H1 (cell line): ENCODE results near the gene DHCR7. TPM values are rescaled to one million over a fixed set of nuclear protein-coding genes. Genes with fewer than 3 reads are reported as not detected.

ENCODE experiments used
- CTCF ChIA-PET: fragments of 300-600 bp; sonication (Branson Sonifier 250); formaldehyde crosslinking; loops from one replicate; lab custom pipeline; 2021; ENCODE audit not compliant: partially characterized antibody; lab: Charles Lee
- POLR2A ChIA-PET: fragments of 300-600 bp; sonication (Branson Sonifier 250); formaldehyde crosslinking; loops from one replicate; lab custom pipeline; 2021; ENCODE audit warnings: inconsistent platforms; ENCODE audit not compliant: partially characterized antibody; lab: Charles Lee
- DNase-seq, 2 experiments: peaks; one replicate each; pipeline versions ENCODE4 v3.0.0 to v3.0.0-alpha.2; 2010 to 2022; ENCODE audit warnings: low spot score in 2 of 2, low read depth in 1 of 2, mixed read lengths in 1 of 2
- FAIRE-seq: peaks from 2 replicates; lab custom pipeline; 2011; peaks lifted over from hg19 to GRCh38; lab: Jason Lieb, UNC
- H2AFZ ChIP-seq: 2 replicates; pipeline ENCODE4 v1.8.1; 2012; ENCODE audit warnings: low read length, inconsistent platforms
- H2AK5ac ChIP-seq: 2 replicates; pipeline ENCODE4 v1.6.1; 2013; ENCODE audit warnings: low read depth, low read length
- H2BK120ac ChIP-seq: replicated peaks from 2 replicates; pipeline ENCODE3; 2013; ENCODE audit warnings: low read depth, low read length, inconsistent platforms
- H2BK12ac ChIP-seq: 2 replicates; pipeline ENCODE4 v1.6.1; 2013; ENCODE audit warnings: low read depth, low read length
- H2BK15ac ChIP-seq: 2 replicates; pipeline ENCODE4 v1.6.1; 2013; ENCODE audit warnings: low read length
- H2BK20ac ChIP-seq: 2 replicates; pipeline ENCODE4 v1.6.1; 2013; ENCODE audit warnings: low read length
- H2BK5ac ChIP-seq: 2 replicates; pipeline ENCODE4 v1.6.1; 2013; ENCODE audit warnings: low read depth, low read length
- H3K14ac ChIP-seq: 2 replicates; pipeline ENCODE4 v1.6.1; 2013; ENCODE audit warnings: inconsistent platforms; ENCODE audit not compliant: insufficient read length
- H3K18ac ChIP-seq: 2 replicates; pipeline ENCODE4 v1.6.1; 2013; ENCODE audit warnings: low read length; ENCODE audit errors: extremely low read depth
- H3K23ac ChIP-seq: 2 replicates; pipeline ENCODE4 v1.6.1; 2013; ENCODE audit warnings: inconsistent platforms; ENCODE audit not compliant: insufficient read length
- H3K23me2 ChIP-seq: 2 replicates; pipeline ENCODE4 v1.6.1; 2013; ENCODE audit warnings: low read depth, low read length
- H3K27ac ChIP-seq: 2 replicates; pipeline ENCODE4 v1.6.1; 2011; ENCODE audit warnings: low read depth, low read length, inconsistent platforms
- H3K27me3 ChIP-seq, 4 experiments: replicated peaks in 1 of 4; 1 replicate in 1 of 4; 2 replicates in 3 of 4; pipeline versions ENCODE4 v1.6.1 to v1.8.1; 2011 to 2013; ENCODE audit warnings: low read length in 3 of 4, mild to moderate bottlenecking in 3 of 4, inconsistent platforms in 2 of 4, mixed read lengths in 2 of 4, moderate library complexity in 1 of 4; ENCODE audit not compliant: control insufficient read depth in 3 of 4, insufficient read depth in 3 of 4; ENCODE audit errors: extremely low read depth in 1 of 4
- H3K36me3 ChIP-seq, 4 experiments: 2 replicates each; pipeline versions ENCODE4 v1.6.1 to v1.8.1; 2011 to 2013; ENCODE audit warnings: mild to moderate bottlenecking in 4 of 4, low read length in 3 of 4, moderate library complexity in 2 of 4, control low read depth in 1 of 4, inconsistent platforms in 1 of 4; ENCODE audit not compliant: insufficient read depth in 4 of 4, control insufficient read depth in 2 of 4
- H3K4ac ChIP-seq: replicated peaks from 2 replicates; pipeline ENCODE3; 2013; ENCODE audit warnings: low read length, low read depth, mixed read lengths, inconsistent platforms; ENCODE audit not compliant: insufficient read length
- H3K4me1 ChIP-seq, 4 experiments: replicated peaks in 1 of 4; 1 replicate in 1 of 4; 2 replicates in 3 of 4; pipeline versions ENCODE4 v1.6.1 to v1.8.1; 2011 to 2013; ENCODE audit warnings: low read length in 3 of 4, inconsistent platforms in 2 of 4, mixed read lengths in 1 of 4; ENCODE audit not compliant: insufficient read depth in 4 of 4, control insufficient read depth in 3 of 4
- H3K4me2 ChIP-seq, 2 experiments: 2 replicates each; pipeline versions ENCODE4 v1.6.1 to v1.8.1; 2011 to 2013; ENCODE audit warnings: low read depth in 2 of 2, low read length in 2 of 2, control low read depth in 1 of 2, inconsistent platforms in 1 of 2, mild to moderate bottlenecking in 1 of 2; ENCODE audit not compliant: insufficient read depth in 1 of 2
- H3K4me3 ChIP-seq, 4 experiments: fragments of 200-600, 300-600 bp in 1 of 4; sonication (generic), shearing (Covaris generic), sonication (Bioruptor Twin) in 1 of 4; 2 replicates each; pipeline versions ENCODE4 v1.5.1 to v1.8.1; 2011 to 2016; ENCODE audit warnings: low read length in 4 of 4, low read depth in 3 of 4, control low read depth in 2 of 4, inconsistent platforms in 2 of 4, mild to moderate bottlenecking in 2 of 4, mixed read lengths in 1 of 4, moderate library complexity in 1 of 4; ENCODE audit not compliant: insufficient read depth in 2 of 4; ENCODE audit errors: extremely low read depth in 1 of 4
- H3K56ac ChIP-seq: replicated peaks from 2 replicates; pipeline ENCODE3; 2013; ENCODE audit warnings: low read depth, mild to moderate bottlenecking, mixed read lengths, low read length, inconsistent platforms; ENCODE audit not compliant: insufficient read length
- H3K79me1 ChIP-seq: 2 replicates; pipeline ENCODE4 v1.6.1; 2013; ENCODE audit warnings: low read depth, low read length, control low read depth
- H3K79me2 ChIP-seq, 2 experiments: 2 replicates each; pipeline versions ENCODE4 v1.6.1 to v1.8.1; 2012 to 2013; ENCODE audit warnings: low read length in 2 of 2, mild to moderate bottlenecking in 2 of 2, inconsistent platforms in 1 of 2; ENCODE audit not compliant: insufficient read depth in 2 of 2, control insufficient read depth in 1 of 2
- H3K9ac ChIP-seq, 4 experiments: replicated peaks in 1 of 4; 1 replicate in 1 of 4; 2 replicates in 3 of 4; pipeline versions ENCODE4 v1.6.1 to v1.8.1; 2011 to 2013; ENCODE audit warnings: low read depth in 3 of 4, low read length in 3 of 4, control low read depth in 2 of 4, mild to moderate bottlenecking in 2 of 4, moderate library complexity in 2 of 4, inconsistent platforms in 1 of 4; ENCODE audit errors: extremely low read depth in 1 of 4
- H3K9me3 ChIP-seq, 2 experiments: 2 replicates each; pipeline versions ENCODE4 v1.6.1 to v1.8.1; 2012 to 2013; ENCODE audit warnings: mild to moderate bottlenecking in 2 of 2, moderate library complexity in 2 of 2, control low read depth in 1 of 2, inconsistent platforms in 1 of 2, low read depth in 1 of 2, low read length in 1 of 2, mixed read lengths in 1 of 2; ENCODE audit not compliant: insufficient read depth in 2 of 2
- H4K20me1 ChIP-seq, 2 experiments: replicated peaks in 1 of 2; 2 replicates each; pipeline versions ENCODE3 to v1.8.1; 2011 to 2013; ENCODE audit warnings: inconsistent platforms in 2 of 2, low read length in 2 of 2, mild to moderate bottlenecking in 1 of 2; ENCODE audit not compliant: insufficient read depth in 2 of 2, control insufficient read depth in 1 of 2
- H4K5ac ChIP-seq: 2 replicates; pipeline ENCODE4 v1.6.1; 2013; ENCODE audit warnings: low read length, low read depth, mixed read lengths, inconsistent platforms; ENCODE audit not compliant: insufficient read length
- H4K8ac ChIP-seq: 2 replicates; pipeline ENCODE4 v1.8.0; 2013; ENCODE audit warnings: mild to moderate bottlenecking, moderate library complexity, low read length, inconsistent platforms; ENCODE audit not compliant: insufficient read depth; ENCODE audit errors: extremely low read depth
- H4K91ac ChIP-seq: replicated peaks from 2 replicates; pipeline ENCODE3; 2013; ENCODE audit warnings: low read length, mixed read lengths, inconsistent platforms; ENCODE audit not compliant: insufficient read length
- ASH2L ChIP-seq: fragments of 200-600, 300-600 bp; sonication (generic); IDR thresholded peaks from one replicate; pipeline ENCODE4 v1.7.1; 2017; ENCODE audit warnings: low read length
- CEBPB ChIP-seq: IDR thresholded peaks from 2 replicates; pipeline ENCODE4 v1.6.1; 2012; ENCODE audit warnings: low read depth, low read length
- CTCF ChIP-seq, 3 experiments: IDR thresholded peaks; 1 replicate in 2 of 3; 2 replicates in 1 of 3; pipeline versions ENCODE4 v1.5.1 to v1.6.1; 2011; ENCODE audit warnings: low read length in 3 of 3, mild to moderate bottlenecking in 3 of 3, inconsistent platforms in 2 of 3, low read depth in 1 of 3, moderate library complexity in 1 of 3; ENCODE audit not compliant: insufficient read depth in 1 of 3; ENCODE audit errors: control extremely low read depth in 1 of 3
- FOSL1 ChIP-seq: IDR thresholded peaks from 2 replicates; pipeline ENCODE4 v1.6.1; 2011; ENCODE audit warnings: mild to moderate bottlenecking, low read depth, low read length, moderate library complexity; ENCODE audit not compliant: insufficient read depth
- HDAC2 ChIP-seq, 2 experiments: fragments of 300-600 bp in 1 of 2; sonication (generic) in 1 of 2; IDR thresholded peaks; 2 replicates each; pipeline ENCODE4 v1.6.1; 2011 to 2012; ENCODE audit warnings: low read depth in 2 of 2, low read length in 2 of 2, mild to moderate bottlenecking in 2 of 2, moderate library complexity in 2 of 2, borderline replicate concordance in 1 of 2, inconsistent platforms in 1 of 2
- RBBP5 ChIP-seq: IDR thresholded peaks from 2 replicates; pipeline ENCODE4 v1.7.1; 2012; ENCODE audit warnings: low read depth, mild to moderate bottlenecking, inconsistent platforms, low read length, moderate library complexity, borderline replicate concordance
- TBP ChIP-seq: IDR thresholded peaks from 2 replicates; pipeline ENCODE4 v1.6.1; 2011; ENCODE audit warnings: low read depth, low read length, improper control_type of control experiment
- YY1 ChIP-seq: IDR thresholded peaks from 2 replicates; pipeline ENCODE4 v1.6.1; 2011; ENCODE audit warnings: low read depth, mild to moderate bottlenecking, low read length
- WGBS, 2 experiments: shearing (Covaris generic) in 1 of 2; methylation state at CpG; one replicate each; pipeline versions ENCODE4 v1.1.6 to v1.1.7; 2013 to 2015; ENCODE audit warnings: low lambda C conversion rate in 2 of 2, mixed read lengths in 2 of 2, inconsistent platforms in 1 of 2, low coverage in 1 of 2, missing lambda C conversion rate in 1 of 2; ENCODE audit not compliant: insufficient replicate concordance in 2 of 2, insufficient coverage in 1 of 2, insufficient read length in 1 of 2; ENCODE audit errors: extremely low coverage in 1 of 2, missing lambda C conversion rate in 1 of 2; 5-methylcytosine and 5-hydroxymethylcytosine counted together
- polyA plus RNA-seq, 7 experiments: library from polyadenylated mRNA; depleted of rRNA in 3 of 7; stranded (reverse) in 5 of 7; unstranded in 2 of 7; fragments of >200 nt in 5 of 7; fragments of 200-250 nt in 2 of 7; gene quantifications; 1 replicate in 5 of 7; 2 replicates in 1 of 7; 4 replicates in 1 of 7; pipeline versions ENCODE4 v1.2.1 to v1.2.3, GENCODE V29; 2011 to 2013; ENCODE audit warnings: missing spikeins in 2 of 7, mixed read lengths in 2 of 7
- total RNA-seq: library from RNA; stranded (reverse); fragmentation: NEBNext Ultra II Directional; extraction: Animal tissue kit (Norgen Biotek cat#: 25700); gene quantifications from 2 replicates; pipeline ENCODE4 v1.2.1, GENCODE V29; 2021
- TF ChIP-seq, protein P1 (sequence below): IDR thresholded peaks from 2 replicates; pipeline ENCODE4 v1.6.1; 2012; ENCODE audit warnings: low read length, inconsistent platforms

Gene DHCR7
- total and polyA plus RNA-seq, 2 of the 8 experiments (the other 6 are each of a cell fraction or from before 2014, with no cell fraction given) = 144 to 157 TPM

DNA sequence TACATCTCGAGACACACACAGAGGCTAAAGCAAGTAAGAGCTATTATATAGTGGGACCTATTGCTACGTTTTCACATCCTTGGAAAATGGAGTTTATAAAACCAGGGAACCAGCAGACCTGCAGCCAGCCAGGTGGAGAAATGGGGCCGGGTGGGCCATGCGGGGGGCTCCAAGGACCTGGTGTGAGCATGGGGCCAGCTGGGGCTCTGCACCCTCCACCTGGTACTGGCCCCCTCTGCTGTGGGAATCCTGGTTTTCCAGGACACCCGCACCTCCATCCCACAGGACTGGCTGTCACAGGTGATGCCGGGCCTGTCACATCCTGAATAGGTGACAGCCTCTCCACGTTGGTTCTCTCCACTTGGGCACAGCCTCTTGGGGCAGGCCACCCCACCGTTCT, 11.3 kb downstream of the DHCR7 start:
- CTCF ChIA-PET = interaction anchor here (0.7 to 1.4 kb wide), 3 partner anchors 12 to 19 kb away, joined by 3 to 5 read pairs (median 3); no protein-coding TSS in a partner anchor
- TF ChIP-seq ASH2L (no peak), YY1 (no peak), CEBPB (no peak), CTCF (IDR thresholded peaks at IDR 0.05; ENCODE audit: control extremely low read depth in 1 of 3, insufficient read depth in 1 of 3, low read depth in 1 of 3, low read length in 3 of 3) (no peak), RBBP5 (no peak), TBP (no peak), FOSL1 (no peak), HDAC2 (IDR thresholded peaks at IDR 0.05; ENCODE audit: borderline replicate concordance in 1 of 2, low read depth in 2 of 2, low read length in 2 of 2) (no peak)
- TF ChIP-seq, protein P1, sequence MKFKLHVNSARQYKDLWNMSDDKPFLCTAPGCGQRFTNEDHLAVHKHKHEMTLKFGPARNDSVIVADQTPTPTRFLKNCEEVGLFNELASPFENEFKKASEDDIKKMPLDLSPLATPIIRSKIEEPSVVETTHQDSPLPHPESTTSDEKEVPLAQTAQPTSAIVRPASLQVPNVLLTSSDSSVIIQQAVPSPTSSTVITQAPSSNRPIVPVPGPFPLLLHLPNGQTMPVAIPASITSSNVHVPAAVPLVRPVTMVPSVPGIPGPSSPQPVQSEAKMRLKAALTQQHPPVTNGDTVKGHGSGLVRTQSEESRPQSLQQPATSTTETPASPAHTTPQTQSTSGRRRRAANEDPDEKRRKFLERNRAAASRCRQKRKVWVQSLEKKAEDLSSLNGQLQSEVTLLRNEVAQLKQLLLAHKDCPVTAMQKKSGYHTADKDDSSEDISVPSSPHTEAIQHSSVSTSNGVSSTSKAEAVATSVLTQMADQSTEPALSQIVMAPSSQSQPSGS = no peak

More for the DNA sequence above, 11.3 kb downstream of the DHCR7 start:
- Histone ChIP-seq H3K79me1 (peaks cover 2% of the 10 kb centered on the region; the same call in 1 of the 2 replicates), H3K18ac (no peak overlapping the region), H3K4me2 (no peak overlapping the region), H2BK12ac (no peak overlapping the region), H3K9ac (no peak overlapping the region), H2BK15ac (no peak overlapping the region), H3K56ac (no peak overlapping the region), H3K79me2 (no peaks in the 10 kb centered on the region), H3K9me3 (no peaks in the 10 kb centered on the region), H2BK120ac (no peak overlapping the region), H3K36me3 (peaks cover 33 to 68% (median 58%) of the 10 kb centered on the region in 4 experiments), H4K20me1 (peaks cover 12 to 44% of the 10 kb centered on the region in 2 experiments), H3K4me3 (no peak overlapping the region), H4K91ac (no peak overlapping the region), H2AFZ (no peak overlapping the region), H3K4me1 (no peaks in the 10 kb centered on the region), H2BK5ac (no peak overlapping the region), H3K23ac (no peak overlapping the region), H2AK5ac (no peak overlapping the region), H3K27me3 (no peaks in the 10 kb centered on the region), H3K4ac (no peak overlapping the region), H3K14ac (no peak overlapping the region), H4K5ac (no peak overlapping the region), H4K8ac (no peak overlapping the region), H2BK20ac (no peak overlapping the region), H3K23me2 (peaks cover 6% of the 10 kb centered on the region; the same call in 1 of the 2 replicates), H3K27ac (no peak overlapping the region)
- DNase-seq = no peak
- POLR2A ChIA-PET = interaction anchor here (1.9 kb wide), 1 partner anchor 10 kb away, joined by 5 read pairs; no protein-coding TSS in a partner anchor
- 92% methylated on average over 7 of the region's 8 CpGs; no CpG with 5 or more reads in 1 of the 2 experiments for WGBS, 2 experiments
- FAIRE-seq = no peak
